Mesendoderm (in vitro differentiated cells): ENCODE data around the gene CDK5.
A peak's percentile ranks its signal among the peaks of the same experiment; 100 is the strongest.

Experiments
- DNase-seq: peaks from one replicate; pipeline ENCODE4 v3.0.0; 2013
- H2AK5ac ChIP-seq: 2 replicates; pipeline ENCODE4 v1.6.1; 2013; ENCODE audit warnings: low read length, inconsistent platforms
- H2BK120ac ChIP-seq: 2 replicates; pipeline ENCODE4 v1.6.1; 2013; ENCODE audit warnings: low read depth, mild to moderate bottlenecking, low read length, moderate library complexity, mixed read lengths
- H2BK15ac ChIP-seq: replicated peaks from 2 replicates; pipeline ENCODE4 v1.6.1; 2013; ENCODE audit warnings: low read depth, mild to moderate bottlenecking, moderate library complexity
- H2BK5ac ChIP-seq: 2 replicates; pipeline ENCODE4 v1.6.1; 2013; ENCODE audit warnings: low read length, inconsistent platforms
- H3K18ac ChIP-seq: 2 replicates; pipeline ENCODE4 v1.6.1; 2013; ENCODE audit warnings: mild to moderate bottlenecking, low read length, mixed read lengths
- H3K23ac ChIP-seq: one replicate; pipeline ENCODE4 v1.6.1; 2013; ENCODE audit warnings: low read length
- H3K27ac ChIP-seq: 2 replicates; pipeline ENCODE4 v1.5.1; 2013; ENCODE audit warnings: low read depth, mild to moderate bottlenecking, inconsistent platforms, low read length, moderate library complexity
- H3K27me3 ChIP-seq: 2 replicates; pipeline ENCODE4 v1.6.1; 2013; ENCODE audit warnings: low read length, control low read depth, mild to moderate bottlenecking, inconsistent platforms; ENCODE audit not compliant: insufficient read depth, poor library complexity
- H3K36me3 ChIP-seq: 2 replicates; pipeline ENCODE4 v1.6.1; 2013; ENCODE audit warnings: low read length, inconsistent platforms; ENCODE audit not compliant: control insufficient read depth, insufficient read depth
- H3K4ac ChIP-seq: one replicate; pipeline ENCODE4 v1.6.1; 2013; ENCODE audit warnings: low read depth, mild to moderate bottlenecking, low read length, moderate library complexity
- H3K4me1 ChIP-seq: 2 replicates; pipeline ENCODE4 v1.6.1; 2013; ENCODE audit warnings: low read depth, low read length, inconsistent platforms; ENCODE audit not compliant: control insufficient read depth
- H3K4me2 ChIP-seq: 2 replicates; pipeline ENCODE4 v1.6.1; 2013; ENCODE audit warnings: low read length
- H3K4me3 ChIP-seq: 2 replicates; pipeline ENCODE4 v1.5.1; 2013; ENCODE audit warnings: mild to moderate bottlenecking, low read length
- H3K56ac ChIP-seq: one replicate; pipeline ENCODE4 v1.6.1; 2013; ENCODE audit warnings: low read length
- H3K79me1 ChIP-seq: 2 replicates; pipeline ENCODE4 v1.6.1; 2013; ENCODE audit warnings: low read length, inconsistent platforms
- H3K79me2 ChIP-seq: 2 replicates; pipeline ENCODE4 v1.6.1; 2013; ENCODE audit warnings: mild to moderate bottlenecking, low read length; ENCODE audit not compliant: control insufficient read depth, insufficient read depth
- H3K9ac ChIP-seq: 2 replicates; pipeline ENCODE4 v1.6.1; 2013; ENCODE audit warnings: low read length, inconsistent platforms
- H4K5ac ChIP-seq: one replicate; pipeline ENCODE4 v1.6.1; 2013; ENCODE audit warnings: low read length
- H4K8ac ChIP-seq: one replicate; pipeline ENCODE4 v1.6.1; 2013; ENCODE audit warnings: low read depth, mild to moderate bottlenecking, control low read depth, low read length, moderate library complexity
- WGBS: extraction: QIAGEN DNeasy Blood & Tissue Kit; methylation state at CpG from one replicate; pipeline ENCODE4 v1.1.7; 2013; ENCODE audit warnings: low lambda C conversion rate, missing lambda C conversion rate; ENCODE audit not compliant: insufficient coverage; ENCODE audit errors: extremely low coverage; 5-methylcytosine and 5-hydroxymethylcytosine counted together

The CDK5 gene

GRCh38 chr7:151011097-151011409, 46.6 kb downstream of the CDK5 start:
- Histone ChIP-seq H3K4ac (no peak overlapping the region), H3K56ac (peak overlapping the region; percentile 89), H3K9ac (no peak overlapping the region), H4K5ac (no peak overlapping the region), H3K27me3 (no peaks in the 10 kb centered on the region), H3K4me3 (no peak overlapping the region), H3K4me1 (peaks cover 17% of the 10 kb centered on the region), H3K18ac (no peak overlapping the region), H2BK120ac (no peak overlapping the region), H3K23ac (no peak overlapping the region), H2AK5ac (no peak overlapping the region), H4K8ac (no peak overlapping the region), H3K36me3 (no peaks in the 10 kb centered on the region), H2BK15ac (no peak overlapping the region), H3K4me2 (no peak overlapping the region), H2BK5ac (no peak overlapping the region), H3K27ac (no peak overlapping the region), H3K79me1 (no peaks in the 10 kb centered on the region), H3K79me2 (no peaks in the 10 kb centered on the region)
- no CpG with 5 or more reads among the region's 1 CpG for whole genome bisulfite sequencing
- no peak for DNase-seq

GRCh38 chr7:151010307-151011096, 47.2 kb downstream of the CDK5 start:
- Histone ChIP-seq H4K8ac (peak overlapping the region; percentile 58), H3K23ac (no peak overlapping the region), H3K36me3 (no peaks in the 10 kb centered on the region), H3K9ac (peak overlapping the region; percentile 68), H3K4me3 (no peak overlapping the region), H4K5ac (no peak overlapping the region), H3K27ac (no peak overlapping the region), H2BK5ac (peak overlapping the region; percentile 78), H3K4ac (peak overlapping the region; percentile 25), H3K56ac (peak overlapping the region; percentile 89), H3K18ac (peak overlapping the region; percentile 52), H3K4me2 (peak overlapping the region; percentile 17), H3K79me1 (no peaks in the 10 kb centered on the region), H3K79me2 (no peaks in the 10 kb centered on the region), H2BK15ac (no peak overlapping the region), H2BK120ac (no peak overlapping the region), H3K27me3 (no peaks in the 10 kb centered on the region), H2AK5ac (peak overlapping the region; percentile 40), H3K4me1 (peaks cover 17% of the 10 kb centered on the region)
- DNase-seq: peak; percentile 85
- WGBS: no CpG with 5 or more reads among the region's 18 CpGs

GRCh38 chr7:151010037-151010306, 47.7 kb downstream of the CDK5 start:
- no peak overlapping the region for H3K4me3 ChIP-seq

GRCh38 chr7:151009327-151010036, 48.2 kb downstream of the CDK5 start:
- Histone ChIP-seq H2BK5ac (no peak overlapping the region), H3K18ac (peak overlapping the region; percentile 11), H3K27me3 (no peaks in the 10 kb centered on the region), H3K27ac (no peak overlapping the region), H3K4me2 (no peak overlapping the region), H3K4me1 (peaks cover 17% of the 10 kb centered on the region), H2BK120ac (no peak overlapping the region), H3K4me3 (no peak overlapping the region), H4K5ac (no peak overlapping the region), H3K9ac (no peak overlapping the region), H3K4ac (peak overlapping the region; percentile 17), H2BK15ac (no peak overlapping the region), H3K23ac (no peak overlapping the region), H3K79me1 (no peaks in the 10 kb centered on the region), H3K79me2 (no peaks in the 10 kb centered on the region), H2AK5ac (no peak overlapping the region), H3K36me3 (no peaks in the 10 kb centered on the region), H3K56ac (peak overlapping the region; percentile 89), H4K8ac (no peak overlapping the region)
- no CpG with 5 or more reads among the region's 22 CpGs for WGBS
- DNase-seq: no peak

More at GRCh38 chr7:151010037-151010306, 47.7 kb downstream of the CDK5 start:
- Histone ChIP-seq H3K27ac (no peak overlapping the region), H2BK120ac (no peak overlapping the region), H2BK15ac (no peak overlapping the region), H3K36me3 (no peaks in the 10 kb centered on the region), H3K23ac (no peak overlapping the region), H3K4ac (no peak overlapping the region), H3K56ac (peak overlapping the region; percentile 89), H3K27me3 (no peaks in the 10 kb centered on the region), H4K5ac (no peak overlapping the region), H3K4me1 (peaks cover 17% of the 10 kb centered on the region), H2AK5ac (no peak overlapping the region), H3K4me2 (no peak overlapping the region), H3K79me2 (no peaks in the 10 kb centered on the region), H2BK5ac (peak overlapping the region; percentile 6), H3K18ac (peak overlapping the region; percentile 11), H3K79me1 (no peaks in the 10 kb centered on the region), H3K9ac (peak overlapping the region; percentile 13), H4K8ac (no peak overlapping the region)
- WGBS: no CpG with 5 or more reads among the region's 7 CpGs
- DNase-seq: no peak

GRCh38 chr7:151008511-151009323, 49.0 kb downstream of the CDK5 start:
- Histone ChIP-seq H3K23ac (no peak overlapping the region), H3K56ac (peak overlapping the region; percentile 89), H3K79me1 (no peaks in the 10 kb centered on the region), H4K5ac (no peak overlapping the region), H3K4me2 (no peak overlapping the region), H3K4ac (peak overlapping the region; percentile 74), H3K36me3 (no peaks in the 10 kb centered on the region), H3K27me3 (no peaks in the 10 kb centered on the region), H3K18ac (no peak overlapping the region), H3K4me1 (peaks cover 17% of the 10 kb centered on the region), H2BK120ac (no peak overlapping the region), H2BK5ac (no peak overlapping the region), H2BK15ac (no peak overlapping the region), H3K27ac (no peak overlapping the region), H3K79me2 (no peaks in the 10 kb centered on the region), H2AK5ac (no peak overlapping the region), H4K8ac (no peak overlapping the region), H3K4me3 (no peak overlapping the region), H3K9ac (peak overlapping the region; percentile 52)
- WGBS: no CpG with 5 or more reads among the region's 40 CpGs
- DNase-seq: peak; percentile 90
